Suppressor macrophage treated with lipopolysaccharide for 4 hours (primary cell): ENCODE data around the gene NOL6.
A peak's percentile ranks its signal among the peaks of the same experiment; 100 is the strongest.

ENCODE experiments used
- DNase-seq: peaks from one replicate; pipeline ENCODE4 v3.0.0-alpha.2; 2020

Gene NOL6

DNA sequence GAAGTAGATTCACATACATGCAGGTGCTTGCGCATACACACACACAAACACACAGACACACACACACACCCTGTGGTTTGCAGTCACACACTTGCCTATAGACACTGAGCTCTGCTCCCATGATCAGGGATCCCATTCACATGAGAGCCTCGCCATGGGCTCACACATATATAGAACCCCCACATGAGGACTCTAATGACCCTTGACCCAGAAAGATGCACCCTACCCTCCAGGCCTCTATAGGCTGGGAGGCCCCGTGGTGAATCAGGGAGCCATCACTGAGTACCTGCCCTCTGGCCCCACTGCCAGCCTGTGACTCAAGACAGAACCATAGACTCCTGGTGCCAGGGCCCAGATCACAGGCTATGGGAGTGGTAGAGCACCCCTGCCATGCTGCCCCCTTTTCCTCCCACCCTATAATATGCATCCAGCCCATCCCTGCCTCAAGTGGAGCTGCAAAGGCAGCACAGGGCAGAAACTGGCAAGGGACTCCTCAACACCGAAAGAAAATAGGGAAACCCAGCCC, 23.0 kb downstream of the NOL6 start:
- no peak for DNase-seq

DNA sequence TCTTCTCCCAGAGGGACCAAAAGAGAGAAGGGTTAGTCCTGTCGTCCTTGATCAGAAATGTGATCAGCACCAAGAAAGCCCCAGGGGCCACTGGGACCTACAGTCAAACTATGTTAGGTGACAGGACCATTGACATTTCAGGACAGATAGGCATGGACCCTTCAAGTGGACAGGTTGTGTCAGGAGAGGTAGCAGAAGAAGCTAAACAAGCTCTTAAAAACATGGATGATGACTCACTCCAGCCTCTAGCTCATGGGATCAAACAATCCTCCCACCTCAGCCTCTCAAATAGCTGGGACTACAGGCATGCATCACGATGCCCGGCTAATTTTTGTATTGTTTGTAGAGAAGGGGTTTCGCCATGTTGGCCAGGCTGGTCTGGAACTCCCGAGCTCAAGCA, 24.0 kb downstream of the NOL6 start:
- DNase-seq, result no peak

DNA sequence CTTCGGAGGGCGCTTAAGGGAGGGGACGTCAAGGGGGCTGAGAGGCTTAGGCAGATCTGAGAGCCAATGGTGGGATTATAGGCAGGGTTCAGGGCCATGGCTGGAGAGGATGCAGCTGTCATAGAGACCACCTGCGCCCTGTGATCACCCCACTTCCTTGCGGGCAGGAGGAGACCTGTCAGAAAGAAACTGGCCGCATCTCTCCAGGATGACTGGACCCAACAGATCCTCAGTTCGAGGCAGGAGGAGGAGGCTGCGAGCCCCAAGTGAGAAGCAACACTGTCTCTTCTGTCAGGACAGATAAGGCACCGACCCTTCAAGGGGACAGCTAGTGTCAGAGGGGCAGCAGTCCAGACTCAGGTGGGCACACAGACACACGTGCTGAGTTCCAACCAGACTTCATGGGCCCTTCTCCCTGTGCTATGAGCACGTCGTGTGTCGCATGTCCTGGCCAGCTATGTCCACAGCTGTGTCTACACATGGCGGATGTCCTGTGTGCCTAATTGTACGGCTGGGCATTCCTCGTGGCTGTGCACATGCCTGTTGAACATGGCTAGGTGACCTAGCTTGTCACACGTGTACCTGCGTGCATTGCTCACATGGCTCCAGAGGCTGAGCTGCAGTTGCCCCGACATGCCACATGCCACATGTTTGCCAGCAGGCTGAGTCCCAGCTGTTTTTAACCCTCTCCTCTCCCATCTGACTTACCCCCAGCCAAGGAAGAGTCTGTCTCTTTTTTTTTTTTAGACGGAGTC, 25.7 kb downstream of the NOL6 start:
- DNase-seq, result no peak

DNA sequence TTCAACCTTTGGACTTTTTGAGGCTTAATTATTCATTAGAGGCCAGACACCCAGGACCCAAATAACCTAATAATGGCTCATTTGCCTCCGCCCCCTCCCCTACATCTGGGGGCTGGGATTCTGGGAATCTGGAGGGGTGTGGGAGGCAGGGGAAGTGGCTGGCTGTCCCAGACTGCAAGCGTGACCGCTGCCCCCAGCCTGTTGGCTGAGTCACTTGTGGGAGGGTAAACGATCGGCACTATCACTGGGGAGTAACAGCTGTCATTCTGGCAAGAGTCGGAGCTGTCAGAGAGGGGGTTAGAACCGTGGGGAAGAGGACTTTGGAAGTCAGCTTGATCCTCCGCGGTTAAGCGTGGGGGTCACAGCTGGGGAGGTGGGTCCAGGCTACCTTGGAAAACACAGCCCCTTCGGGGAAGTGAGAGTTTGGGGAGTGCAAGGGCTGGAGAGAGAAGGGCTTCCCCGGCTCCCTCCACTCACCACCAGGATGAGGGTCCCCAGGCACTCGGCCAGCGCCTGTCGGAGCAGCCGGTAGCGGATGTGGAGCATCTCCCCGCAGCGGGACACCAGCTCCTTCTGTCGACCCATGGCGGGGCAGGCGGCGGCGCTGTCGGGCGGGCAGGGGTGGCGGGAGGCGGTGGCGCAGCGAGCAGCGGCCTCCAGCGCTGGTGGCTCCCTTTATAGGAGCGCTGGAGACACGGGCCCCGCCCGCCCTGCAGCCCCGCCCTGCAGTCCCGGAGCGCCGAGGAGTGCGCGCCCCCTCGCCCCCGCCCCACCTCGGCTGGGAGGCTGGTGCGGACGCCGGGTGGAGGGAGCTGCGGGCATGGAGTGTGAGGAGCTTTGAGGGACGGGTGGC, 26.6 kb downstream of the NOL6 start, which contains the start of gene AQP3:
AQP3 (minus strand) TSS at position 648 of the 853 bp plus-strand sequence; CDS start at position 585, 63 bp downstream.
- peak; percentile 79 for DNase-seq

- no peak for DNase-seq
These were observed 27.3 kb downstream of the NOL6 start for GRCh38 chr9:33446240-33446945.

- DNase-seq, result no peak
These were observed 28.1 kb downstream of the NOL6 start for GRCh38 chr9:33445389-33446239.

- no peak for DNase-seq
These were observed 30.1 kb downstream of the NOL6 start for GRCh38 chr9:33443464-33444154.

DNA sequence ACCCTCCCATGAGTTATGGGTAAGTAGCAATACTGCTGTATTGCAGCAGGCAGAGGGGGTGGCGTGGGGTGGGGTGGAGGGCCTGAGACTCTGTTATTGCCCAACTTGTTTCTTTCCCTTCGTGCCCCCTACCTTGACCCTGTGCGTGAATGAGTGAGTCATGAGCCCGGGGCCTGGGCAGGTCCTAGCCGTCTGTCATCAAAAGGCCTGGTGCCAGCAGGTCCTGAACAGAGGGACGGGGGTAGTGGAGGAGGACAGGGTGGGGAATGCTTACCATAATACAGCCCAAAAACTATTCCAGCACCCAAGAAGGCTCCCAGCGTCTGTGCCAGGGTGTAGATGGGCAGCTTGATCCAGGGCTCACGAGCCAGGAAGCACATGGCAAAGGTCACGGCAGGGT, 30.7 kb downstream of the NOL6 start:
- DNase-seq, result no peak

- DNase-seq, result no peak
These were observed 31.6 kb downstream of the NOL6 start for GRCh38 chr9:33442125-33442524.

- no peak for DNase-seq
These were observed 33.1 kb downstream of the NOL6 start for GRCh38 chr9:33440609-33441008.

GRCh38 chr9:33440204-33440603, 33.5 kb downstream of the NOL6 start:
- DNase-seq, result no peak

GRCh38 chr9:33439731-33440130, 34.0 kb downstream of the NOL6 start:
- DNase-seq, result no peak

GRCh38 chr9:33438926-33439680, 34.6 kb downstream of the NOL6 start:
- DNase-seq, result no peak

DNA sequence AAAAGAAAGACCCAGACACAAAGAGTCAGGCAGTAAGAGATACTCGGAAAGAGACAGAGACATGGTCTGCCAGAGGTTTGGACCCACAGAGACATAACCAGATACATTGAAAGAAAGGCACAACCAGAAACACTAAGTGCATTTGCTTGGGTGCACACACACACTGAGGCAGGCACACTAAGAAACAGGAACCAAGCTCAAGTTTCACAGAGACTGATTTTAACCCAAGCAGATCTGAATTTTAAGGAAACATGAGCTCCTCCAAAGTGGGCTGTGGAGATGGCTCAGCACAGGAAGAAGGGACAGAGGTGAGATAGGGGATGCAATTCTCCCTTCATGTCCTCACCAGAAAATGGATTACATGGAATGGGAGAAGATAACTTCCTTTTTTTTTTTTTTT, 35.8 kb downstream of the NOL6 start:
- no peak for DNase-seq

- no peak for DNase-seq
These were observed 36.5 kb downstream of the NOL6 start for GRCh38 chr9:33437205-33437604.

DNA sequence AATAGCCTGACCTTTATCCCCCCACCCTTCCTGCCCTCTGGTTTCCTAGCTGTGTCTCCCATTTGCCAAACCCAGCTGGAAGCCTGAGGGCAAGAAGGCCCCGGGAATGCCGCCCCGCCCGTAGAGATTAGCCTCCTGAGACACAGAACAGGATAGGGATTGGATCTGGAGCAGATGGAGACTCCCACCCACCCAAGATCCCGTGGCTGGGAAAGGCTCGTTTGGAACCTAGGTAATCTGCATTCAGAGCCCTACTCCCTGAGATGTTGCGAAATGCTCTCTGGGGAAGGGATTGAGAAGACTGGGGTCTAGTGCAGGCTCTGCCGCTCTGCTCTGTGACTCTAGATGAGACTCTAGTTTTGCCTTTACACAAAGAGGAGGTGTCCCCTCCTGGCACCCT, 37.3 kb downstream of the NOL6 start:
- DNase-seq, result no peak

- DNase-seq, result no peak
These were observed 37.9 kb downstream of the NOL6 start for GRCh38 chr9:33435821-33436277.

GRCh38 chr9:33434317-33435105, 39.2 kb downstream of the NOL6 start:
- DNase-seq, result no peak

DNA sequence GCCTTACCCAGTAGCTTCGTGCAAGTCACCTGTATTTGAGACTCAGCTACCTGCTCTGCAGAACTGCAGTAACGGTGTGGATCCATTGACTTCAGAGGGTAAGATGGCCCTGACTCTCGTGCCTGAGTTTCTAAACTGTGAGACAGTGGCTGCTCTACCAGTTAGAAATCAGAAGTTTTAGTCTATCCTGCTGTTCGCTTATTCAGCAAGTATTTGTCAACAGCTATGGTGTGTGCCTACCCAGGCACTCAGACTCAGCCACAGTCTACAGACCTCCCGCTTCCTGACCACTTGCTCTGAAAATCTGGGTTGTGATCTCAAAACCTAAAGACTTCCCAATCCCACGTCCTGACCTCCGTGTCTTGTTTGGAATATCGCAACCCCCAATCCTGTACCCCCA, 39.9 kb downstream of the NOL6 start:
- no peak for DNase-seq

DNA sequence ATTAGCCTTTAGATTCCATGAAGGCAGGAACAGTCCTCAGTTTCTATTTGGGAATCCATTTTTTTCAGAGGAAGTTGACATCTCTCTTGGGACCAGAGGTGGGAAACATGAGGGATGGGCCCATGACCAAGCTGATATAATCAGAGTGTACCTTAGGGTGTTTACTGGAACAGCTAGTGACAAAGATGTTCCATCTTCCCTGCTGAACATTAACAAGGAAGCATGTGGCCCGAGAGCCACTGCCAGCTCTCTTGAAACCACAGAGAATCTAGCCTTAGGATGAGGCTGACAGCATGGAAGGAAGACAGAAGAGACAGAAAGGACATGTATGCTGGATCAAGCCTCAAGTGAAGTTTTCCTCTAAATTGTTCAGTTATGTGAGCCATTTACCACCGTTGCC, 42.3 kb downstream of the NOL6 start:
- DNase-seq, result no peak
